Mucosa of stomach (tissue), 1 donor: ENCODE results near the gene EVL.

Experiments
- H3K27me3 ChIP-seq: one replicate; pipeline ENCODE4 v1.7.0; 2013; ENCODE audit warnings: mild to moderate bottlenecking, low read length; ENCODE audit not compliant: control insufficient read depth, insufficient read depth
- H3K36me3 ChIP-seq: one replicate; pipeline ENCODE4 v1.7.0; 2013; ENCODE audit warnings: low read length; ENCODE audit not compliant: control insufficient read depth, insufficient read depth
- H3K4me1 ChIP-seq: one replicate; pipeline ENCODE4 v1.7.0; 2013; ENCODE audit warnings: mild to moderate bottlenecking, low read length; ENCODE audit not compliant: control insufficient read depth, insufficient read depth
- H3K4me3 ChIP-seq: one replicate; pipeline ENCODE4 v1.7.0; 2013; ENCODE audit warnings: low read length
- H3K9ac ChIP-seq: one replicate; pipeline ENCODE4 v1.7.0; 2013; ENCODE audit warnings: mild to moderate bottlenecking, low read length, moderate library complexity
- H3K9me3 ChIP-seq: one replicate; pipeline ENCODE4 v1.7.0; 2013; ENCODE audit warnings: mild to moderate bottlenecking, low read length, moderate library complexity; ENCODE audit not compliant: control insufficient read depth
- donor health status: Pancreatic carcinoma.

The EVL gene

GRCh38 chr14:100188392-100189030, 123.3 kb downstream of the EVL start:
- Histone ChIP-seq H3K9ac (no peak overlapping the region), H3K4me3 (no peak overlapping the region), H3K36me3 (no peaks in the 10 kb centered on the region), H3K27me3 (no peaks in the 10 kb centered on the region), H3K9me3 (no peaks in the 10 kb centered on the region), H3K4me1 (peaks cover 40% of the 10 kb centered on the region)

DNA sequence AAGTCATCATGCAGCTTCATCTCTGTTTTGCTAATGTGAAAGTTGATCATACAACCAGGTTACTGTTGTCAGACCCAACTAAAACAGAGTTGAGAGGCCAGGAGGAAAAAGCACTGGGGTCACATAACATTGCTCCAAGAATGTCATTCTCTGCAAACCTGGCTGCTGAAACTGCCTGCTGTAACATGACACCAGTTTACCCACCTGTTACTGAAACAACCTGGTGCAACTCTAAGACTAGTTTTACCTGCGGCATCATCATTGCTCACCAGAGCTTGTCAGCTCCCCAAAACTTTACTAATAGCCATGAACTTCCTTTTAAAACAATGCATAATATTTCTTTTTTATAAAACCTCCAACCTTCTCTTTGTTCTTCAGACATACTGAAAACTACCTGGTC, 124.9 kb downstream of the EVL start:
- Histone ChIP-seq H3K4me1 (peaks cover 42% of the 10 kb centered on the region), H3K36me3 (no peaks in the 10 kb centered on the region), H3K4me3 (no peak overlapping the region), H3K9ac (no peak overlapping the region), H3K9me3 (no peaks in the 10 kb centered on the region), H3K27me3 (no peaks in the 10 kb centered on the region)

GRCh38 chr14:100191584-100192249, 126.5 kb downstream of the EVL start:
- Histone ChIP-seq H3K27me3 (no peaks in the 10 kb centered on the region), H3K4me1 (peaks cover 42% of the 10 kb centered on the region), H3K9ac (peak overlapping the region; percentile 88), H3K4me3 (no peak overlapping the region), H3K36me3 (no peaks in the 10 kb centered on the region), H3K9me3 (no peaks in the 10 kb centered on the region)

DNA sequence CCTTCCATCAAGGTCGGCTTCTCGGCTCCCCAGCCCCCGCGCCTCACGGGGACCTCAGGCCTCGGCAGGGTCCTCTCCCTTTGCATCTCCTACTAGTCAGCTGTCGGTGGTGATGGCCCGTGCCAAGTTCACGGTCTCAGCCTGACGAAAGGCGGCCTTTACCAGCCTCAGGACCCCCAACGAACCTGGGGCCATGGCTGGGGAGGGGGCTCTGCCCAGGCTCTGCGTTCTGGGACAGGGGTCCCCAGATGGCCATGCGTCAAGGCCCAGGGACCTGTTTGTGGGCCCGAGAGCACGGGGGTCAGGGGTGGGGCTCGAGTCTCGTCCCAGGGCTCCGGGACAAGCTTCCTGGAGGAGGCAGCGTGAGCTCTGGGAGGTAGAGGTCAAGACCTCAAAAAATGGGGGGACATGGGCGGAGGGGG, 127.0 kb downstream of the EVL start:
- no peaks in the 10 kb centered on the region for H3K36me3 ChIP-seq
- H3K9ac ChIP-seq = peak overlapping the region; percentile 88
- H3K4me3 ChIP-seq = no peak overlapping the region
- H3K9me3 ChIP-seq = no peaks in the 10 kb centered on the region
- no peaks in the 10 kb centered on the region for H3K27me3 ChIP-seq
- peaks cover 37% of the 10 kb centered on the region for H3K4me1 ChIP-seq

DNA sequence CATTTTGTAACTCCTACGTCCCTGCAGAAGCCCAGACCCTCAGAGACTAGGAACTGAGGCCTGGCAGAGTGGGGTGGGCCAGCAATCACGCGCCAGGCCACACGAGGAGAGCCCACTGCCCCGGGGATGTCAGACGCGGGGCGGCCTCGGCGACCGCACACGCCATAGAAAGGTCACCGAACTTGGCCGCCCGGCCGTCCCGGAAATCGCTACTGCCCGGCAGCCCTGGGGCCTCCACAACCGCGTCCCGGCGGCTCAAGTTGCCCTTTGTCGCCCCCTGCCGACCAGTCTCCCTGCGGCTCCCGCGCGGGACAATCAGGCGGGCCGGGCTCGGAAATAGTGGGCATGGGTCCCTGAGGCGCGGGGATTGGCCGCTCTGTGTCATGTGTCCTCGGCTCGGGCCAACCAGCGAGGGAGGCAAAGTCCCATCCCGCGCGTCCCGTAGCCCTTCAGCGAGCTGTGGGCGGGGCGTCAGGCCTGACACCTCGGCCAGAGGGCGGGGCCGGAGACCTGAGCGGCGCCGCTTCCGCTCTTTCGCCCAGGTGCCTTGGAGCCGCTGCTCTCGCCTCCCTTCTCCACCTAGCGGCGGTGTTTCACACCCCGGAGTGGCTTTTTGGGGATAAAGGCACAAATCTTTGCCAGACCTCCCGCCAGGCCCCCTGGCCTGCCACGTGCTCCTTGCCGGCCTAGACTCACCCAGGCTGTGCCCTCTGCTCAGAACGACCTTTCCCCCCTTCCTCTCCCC, 127.6 kb downstream of the EVL start:
- Histone ChIP-seq H3K27me3 (no peaks in the 10 kb centered on the region), H3K4me1 (peaks cover 31% of the 10 kb centered on the region), H3K9me3 (no peaks in the 10 kb centered on the region), H3K9ac (peak overlapping the region; percentile 88), H3K4me3 (no peak overlapping the region), H3K36me3 (no peaks in the 10 kb centered on the region)
